Endothelial cell of umbilical vein (primary cell): ENCODE measurements around the gene SF3B4. TPM values are rescaled to one million over a fixed set of nuclear protein-coding genes. Genes with fewer than 3 reads are reported as not detected.

ENCODE experiments used
- BruUV-seq: library from RNA; stranded (reverse); fragments of 400-500 nt; replicated peaks from 2 replicates; lab custom pipeline; 2021; lab: Mats Ljungman, UMichigan
- CTCF ChIA-PET: fragments of 300-600, 350-600 bp; sonication (Branson Sonifier 250); formaldehyde crosslinking; loops from one replicate; lab custom pipeline; 2021; ENCODE audit warnings: antibody characterized with exemption, inconsistent platforms; lab: Charles Lee
- POLR2A ChIA-PET: fragments of 300-600, 350-600 bp; sonication (Branson Sonifier 250); formaldehyde crosslinking; loops from one replicate; lab custom pipeline; 2021; ENCODE audit warnings: antibody characterized with exemption, inconsistent platforms; lab: Charles Lee
- DNase-seq: peaks from one replicate; pipeline ENCODE4 v3.0.0-alpha.2; 2011; ENCODE audit warnings: low read depth, low spot score
- FAIRE-seq: peaks from 2 replicates; lab custom pipeline; 2011; peaks lifted over from hg19 to GRCh38; lab: Jason Lieb, UNC
- H2AFZ ChIP-seq: 2 replicates; pipeline ENCODE4 v1.6.0; 2012; ENCODE audit warnings: low read depth, low read length, control low read depth, inconsistent platforms
- H3K27ac ChIP-seq: 2 replicates; pipeline ENCODE4 v1.5.1; 2011; ENCODE audit warnings: low read depth, mild to moderate bottlenecking, control low read depth, low read length, moderate library complexity; ENCODE audit not compliant: insufficient read depth
- H3K27me3 ChIP-seq, 2 experiments: 2 replicates each; pipeline versions ENCODE4 v1.6.0 to v1.6.1; 2011; ENCODE audit warnings: low read length in 2 of 2, mixed read lengths in 1 of 2; ENCODE audit not compliant: control insufficient read depth in 2 of 2, insufficient read depth in 2 of 2
- H3K36me3 ChIP-seq, 2 experiments: 2 replicates in 1 of 2; 3 replicates in 1 of 2; pipeline ENCODE4 v1.5.1; 2011; ENCODE audit warnings: low read length in 2 of 2, mild to moderate bottlenecking in 1 of 2, moderate library complexity in 1 of 2; ENCODE audit not compliant: control insufficient read depth in 2 of 2, insufficient read depth in 2 of 2; ENCODE audit errors: extremely low read depth in 1 of 2
- H3K4me1 ChIP-seq: 3 replicates; pipeline ENCODE4 v1.5.1; 2011; ENCODE audit warnings: mild to moderate bottlenecking, low read length; ENCODE audit not compliant: control insufficient read depth, insufficient read depth; ENCODE audit errors: extremely low read depth
- H3K4me2 ChIP-seq: 2 replicates; pipeline ENCODE4 v1.6.1; 2011; ENCODE audit warnings: low read length, control low read depth, mixed read lengths; ENCODE audit not compliant: insufficient read depth
- H3K4me3 ChIP-seq, 3 experiments: fragments of 200-600 bp in 1 of 3; sonication (generic), shearing (Covaris generic) in 1 of 3; replicated peaks in 1 of 3; 2 replicates each; pipeline ENCODE4 v1.5.1; 2011 to 2016; ENCODE audit warnings: control low read depth in 3 of 3, low read length in 3 of 3, mild to moderate bottlenecking in 2 of 3, inconsistent platforms in 1 of 3, low read depth in 1 of 3, moderate library complexity in 1 of 3; ENCODE audit not compliant: insufficient read depth in 1 of 3
- H3K79me2 ChIP-seq: 2 replicates; pipeline ENCODE4 v1.6.0; 2012; ENCODE audit warnings: low read length, inconsistent platforms; ENCODE audit not compliant: control insufficient read depth, insufficient read depth
- H3K9ac ChIP-seq: replicated peaks from 2 replicates; pipeline ENCODE3; 2011; ENCODE audit warnings: low read length, control low read depth; ENCODE audit not compliant: insufficient read depth; ENCODE audit errors: extremely low read depth
- H3K9me1 ChIP-seq: replicated peaks from 3 replicates; pipeline ENCODE4 v1.6.0; 2011; ENCODE audit warnings: mild to moderate bottlenecking, low read length; ENCODE audit not compliant: control insufficient read depth, insufficient read depth; ENCODE audit errors: extremely low read depth
- H3K9me3 ChIP-seq: replicated peaks from 2 replicates; pipeline ENCODE4 v1.5.1; 2012; ENCODE audit warnings: low read length, inconsistent platforms; ENCODE audit not compliant: control insufficient read depth, insufficient read depth
- H4K20me1 ChIP-seq: replicated peaks from 2 replicates; pipeline ENCODE3; 2011; ENCODE audit warnings: mild to moderate bottlenecking, low read length; ENCODE audit not compliant: control insufficient read depth, insufficient read depth; ENCODE audit errors: extremely low read depth
- CTCF ChIP-seq, 2 donors: IDR thresholded peaks; 1 replicate in 1 of 2; 2 replicates in 1 of 2; pipeline ENCODE4 v1.5.1; 2011; ENCODE audit warnings: low read length in 2 of 2, mild to moderate bottlenecking in 2 of 2, moderate library complexity in 2 of 2, control low read depth in 1 of 2, inconsistent platforms in 1 of 2, low read depth in 1 of 2; ENCODE audit not compliant: insufficient read depth in 1 of 2; ENCODE audit errors: extremely low read depth in 1 of 2
- EZH2 ChIP-seq: IDR thresholded peaks from 2 replicates; pipeline ENCODE4 v1.6.1; 2012; ENCODE audit warnings: borderline replicate concordance, low read depth, mild to moderate bottlenecking, moderate library complexity, low read length, inconsistent platforms; ENCODE audit not compliant: severe bottlenecking
- FOS ChIP-seq: IDR thresholded peaks from 2 replicates; pipeline ENCODE4 v1.6.1; 2011; ENCODE audit warnings: mild to moderate bottlenecking, low read length, moderate library complexity, borderline replicate concordance; ENCODE audit not compliant: insufficient read depth
- GATA2 ChIP-seq: IDR thresholded peaks from 2 replicates; pipeline ENCODE4 v1.7.0; 2011; ENCODE audit warnings: low read depth, mild to moderate bottlenecking, moderate library complexity, mixed read lengths, low read length; ENCODE audit not compliant: insufficient read length, insufficient read depth
- JUN ChIP-seq: IDR thresholded peaks from 2 replicates; pipeline ENCODE4 v1.6.1; 2011; ENCODE audit warnings: borderline replicate concordance, low read depth; ENCODE audit not compliant: insufficient read length, insufficient read depth
- MAX ChIP-seq: IDR thresholded peaks from 2 replicates; pipeline ENCODE4 v1.6.1; 2011; ENCODE audit not compliant: insufficient read depth, insufficient read length
- MYC ChIP-seq: IDR thresholded peaks from one replicate; pipeline ENCODE4 v1.6.1; 2011; ENCODE audit warnings: mild to moderate bottlenecking, low read depth, low read length
- POLR2A ChIP-seq: IDR thresholded peaks from 2 replicates; pipeline ENCODE4 v1.6.1; 2012; ENCODE audit warnings: low read depth, mild to moderate bottlenecking, control low read depth, low read length
- POLR2AphosphoS5 ChIP-seq: IDR thresholded peaks from 2 replicates; pipeline ENCODE4 v1.6.1; 2012; ENCODE audit warnings: low read depth, mild to moderate bottlenecking, control low read depth, low read length, moderate library complexity; ENCODE audit not compliant: insufficient read depth
- dilution Hi-C: fragments of 300-500 bp; cut with MboI; formaldehyde crosslinking; loops from one replicate; pipeline ENCODE4 v1.15.0; 2019; ENCODE audit warnings: low sequenced_read_pairs; ENCODE audit not compliant: extremely low pct_ligation_motif_present
- intact Hi-C: fragments of 100-400 bp; cut with micrococcal nuclease; formaldehyde crosslinking; loops from one replicate; pipeline ENCODE4 v1.10.0; 2022
- polyA plus RNA-seq, 4 experiments: library from polyadenylated mRNA; depleted of rRNA in 3 of 4; stranded (reverse) in 3 of 4; unstranded in 1 of 4; fragments of >200 nt; gene quantifications; 2 replicates each; pipeline versions ENCODE4 v1.2.1 to v1.2.3, GENCODE V29; 2011 to 2012; ENCODE audit warnings: missing spikeins in 1 of 4
- total RNA-seq: library from RNA; stranded (reverse); gene quantifications from 2 replicates; pipeline ENCODE4 v1.2.3, GENCODE V29; 2021

The SF3B4 gene
- total and polyA plus RNA-seq, 2 donors (not counting 3 experiments of a cell fraction or from before 2014, with no cell fraction given), result 62.7 to 74.4 TPM

GRCh38 chr1:149967646-149968045 is 40.0 kb upstream of the SF3B4 start:
- H4K20me1 ChIP-seq, result no peaks in the 10 kb centered on the region
- DNase-seq (no peak), FAIRE-seq (no peak)
- H2AFZ ChIP-seq, result no peak overlapping the region
- no peak overlapping the region for H3K4me3 ChIP-seq
- no peak overlapping the region for H3K4me2 ChIP-seq
- H3K9me1 ChIP-seq, result no peaks in the 10 kb centered on the region
- H3K9me3 ChIP-seq, result no peaks in the 10 kb centered on the region
- H3K9ac ChIP-seq, result no peak overlapping the region
- ChIA-PET POLR2A (no interaction called here), CTCF (interaction anchor here (1.8 to 4.2 kb wide), 2 partner anchors 83 to 219 kb away, joined by 4 to 15 read pairs; no protein-coding TSS in a partner anchor)
- H3K79me2 ChIP-seq, result no peaks in the 10 kb centered on the region
- intact Hi-C loops, result no loop called here
- BruUV-seq, result no TSS peak
- TF ChIP-seq JUN (no peak), POLR2AphosphoS5 (no peak), FOS (no peak), MAX (no peak), EZH2 (no peak), CTCF (IDR thresholded peaks at IDR 0.05; ENCODE audit: extremely low read depth in 1 of 2, insufficient read depth in 1 of 2, low read depth in 1 of 2, low read length in 2 of 2) (no peak), MYC (no peak), GATA2 (no peak), POLR2A (no peak)
- H3K4me1 ChIP-seq, result no peaks in the 10 kb centered on the region
- peaks cover 11 to 15% of the 10 kb centered on the region in 2 experiments for H3K36me3 ChIP-seq
- H3K27ac ChIP-seq, result no peak overlapping the region
- dilution Hi-C loops, result no loop called here
- H3K27me3 ChIP-seq, result no peaks in the 10 kb centered on the region
